Effector memory CD8-positive, alpha-beta T cell (primary cell): ENCODE results near the gene HUNK.

Source experiments
- ATAC-seq: fragments of 150-1000 bp; cut with Tn5 transposase; replicated peaks from 2 replicates; pipeline ENCODE4 v1.10.0; 2021; ENCODE audit warnings: mild to moderate bottlenecking, moderate library complexity
- DNase-seq, 3 experiments: peaks; one replicate each; pipeline ENCODE4 v3.0.0; 2021
- H3K27ac Mint-ChIP-seq, 2 donors: one replicate each; pipeline ENCODE4 v1.8.0; 2022; ENCODE audit warnings: mild to moderate bottlenecking in 2 of 2, mixed read lengths in 2 of 2, moderate library complexity in 2 of 2
- H3K27me3 Mint-ChIP-seq, 2 donors: one replicate each; pipeline ENCODE4 v1.8.0; 2022; ENCODE audit warnings: mixed read lengths in 2 of 2
- H3K36me3 Mint-ChIP-seq: one replicate; pipeline ENCODE4 v1.8.0; 2022; ENCODE audit warnings: mild to moderate bottlenecking, moderate library complexity, mixed read lengths; ENCODE audit not compliant: insufficient read depth
- H3K4me1 Mint-ChIP-seq, 2 donors: one replicate each; pipeline ENCODE4 v1.8.0; 2022; ENCODE audit warnings: low read depth in 2 of 2, mixed read lengths in 2 of 2
- H3K4me3 Mint-ChIP-seq, 2 donors: one replicate each; pipeline ENCODE4 v1.8.0; 2022; ENCODE audit warnings: mild to moderate bottlenecking in 2 of 2, mixed read lengths in 2 of 2, moderate library complexity in 2 of 2
- H3K9me3 Mint-ChIP-seq, 2 donors: one replicate each; pipeline ENCODE4 v1.8.0; 2022; ENCODE audit warnings: mixed read lengths in 2 of 2
- total RNA-seq, 9 experiments: gene quantifications; one replicate each; lab custom pipeline; 2026; lab: John Stamatoyannopoulos, UW

The HUNK gene
- 0 to 1.3 (median 0) reads per million in 9 experiments for total RNA-seq

- no peak for DNase-seq
- Mint-ChIP-seq H3K9me3 (no peaks in the 10 kb centered on the region), H3K4me3 (peak within 1 kb of the TSS; percentile 64 to 67), H3K27ac (no peak within 1 kb of the TSS), H3K27me3 (peaks cover 49 to 56% of the 10 kb centered on the region in 2 donors), H3K36me3 (no peaks in the 10 kb centered on the region), H3K4me1 (peaks cover 0 to 5% of the 10 kb centered on the region in 2 donors)
- peak; percentile 7 for ATAC-seq
Measured at GRCh38 chr21:31872452-31873274, at the start of gene HUNK. Gene HUNK (plus strand): TSS chr21:31873020. CDS start chr21:31873675, 655 bp downstream.

GRCh38 chr21:31829736-31830472, 42.9 kb upstream of the HUNK start:
- Mint-ChIP-seq H3K27me3 (peaks cover 5 to 34% of the 10 kb centered on the region in 2 donors), H3K4me1 (no peaks in the 10 kb centered on the region), H3K4me3 (no peak overlapping the region), H3K9me3 (no peaks in the 10 kb centered on the region), H3K27ac (no peak overlapping the region), H3K36me3 (no peaks in the 10 kb centered on the region)
- no peak for ATAC-seq
- DNase-seq: no peak

GRCh38 chr21:31830701-31831100, 42.1 kb upstream of the HUNK start:
- no peak overlapping the region for H3K27ac Mint-ChIP-seq
- no peaks in the 10 kb centered on the region for H3K36me3 Mint-ChIP-seq
- H3K27me3 Mint-ChIP-seq: peaks cover 5 to 42% of the 10 kb centered on the region in 2 donors
- H3K4me3 Mint-ChIP-seq: no peak overlapping the region
- no peaks in the 10 kb centered on the region for H3K4me1 Mint-ChIP-seq
- no peak for DNase-seq
- no peaks in the 10 kb centered on the region for H3K9me3 Mint-ChIP-seq
- ATAC-seq: no peak

GRCh38 chr21:31837041-31837440, 35.8 kb upstream of the HUNK start:
- DNase-seq: no peak
- Mint-ChIP-seq H3K36me3 (no peaks in the 10 kb centered on the region), H3K4me1 (no peaks in the 10 kb centered on the region), H3K27me3 (peaks cover 16 to 49% of the 10 kb centered on the region in 2 donors), H3K27ac (no peak overlapping the region), H3K4me3 (no peak overlapping the region), H3K9me3 (no peaks in the 10 kb centered on the region)
- no peak for ATAC-seq

- Mint-ChIP-seq H3K27me3 (peaks cover 11 to 47% of the 10 kb centered on the region in 2 donors), H3K4me1 (no peaks in the 10 kb centered on the region), H3K4me3 (no peak overlapping the region), H3K36me3 (no peaks in the 10 kb centered on the region), H3K9me3 (no peaks in the 10 kb centered on the region), H3K27ac (no peak overlapping the region)
- ATAC-seq (no peak), DNase-seq (no peak)
Measured at GRCh38 chr21:31837618-31838390, 35.0 kb upstream of the HUNK start.

GRCh38 chr21:31838586-31839355, 34.0 kb upstream of the HUNK start:
- H3K36me3 Mint-ChIP-seq: no peaks in the 10 kb centered on the region
- H3K9me3 Mint-ChIP-seq: no peaks in the 10 kb centered on the region
- peaks cover 12 to 41% of the 10 kb centered on the region in 2 donors for H3K27me3 Mint-ChIP-seq
- DNase-seq (no peak), ATAC-seq (no peak)
- no peak overlapping the region for H3K27ac Mint-ChIP-seq
- no peak overlapping the region for H3K4me3 Mint-ChIP-seq
- no peaks in the 10 kb centered on the region for H3K4me1 Mint-ChIP-seq

- Mint-ChIP-seq H3K36me3 (no peaks in the 10 kb centered on the region), H3K27me3 (peaks cover 32 to 55% of the 10 kb centered on the region in 2 donors), H3K27ac (no peak overlapping the region), H3K4me3 (no peak overlapping the region), H3K9me3 (no peaks in the 10 kb centered on the region), H3K4me1 (no peaks in the 10 kb centered on the region)
- ATAC-seq (no peak), DNase-seq (no peak)
Measured at GRCh38 chr21:31844206-31844605, 28.6 kb upstream of the HUNK start.

GRCh38 chr21:31845151-31845729, 27.6 kb upstream of the HUNK start:
- no peaks in the 10 kb centered on the region for H3K4me1 Mint-ChIP-seq

GRCh38 chr21:31846690-31847089, 26.1 kb upstream of the HUNK start:
- no peaks in the 10 kb centered on the region for H3K4me1 Mint-ChIP-seq
- no peak overlapping the region for H3K27ac Mint-ChIP-seq
- ATAC-seq (no peak), DNase-seq (no peak)
- H3K9me3 Mint-ChIP-seq: no peaks in the 10 kb centered on the region
- no peaks in the 10 kb centered on the region for H3K36me3 Mint-ChIP-seq
- no peak overlapping the region for H3K4me3 Mint-ChIP-seq
- peaks cover 38 to 55% of the 10 kb centered on the region in 2 donors for H3K27me3 Mint-ChIP-seq

More at GRCh38 chr21:31845151-31845729, 27.6 kb upstream of the HUNK start:
- Mint-ChIP-seq H3K27me3 (peaks cover 32 to 50% of the 10 kb centered on the region in 2 donors), H3K36me3 (no peaks in the 10 kb centered on the region), H3K27ac (no peak overlapping the region), H3K9me3 (no peaks in the 10 kb centered on the region), H3K4me3 (no peak overlapping the region)
- DNase-seq (no peak), ATAC-seq (no peak)

GRCh38 chr21:31847761-31848160, 25.1 kb upstream of the HUNK start:
- no peak overlapping the region for H3K4me3 Mint-ChIP-seq
- H3K27me3 Mint-ChIP-seq: peaks cover 38 to 60% of the 10 kb centered on the region in 2 donors
- H3K4me1 Mint-ChIP-seq: no peaks in the 10 kb centered on the region
- DNase-seq (no peak), ATAC-seq (no peak)
- no peak overlapping the region for H3K27ac Mint-ChIP-seq
- no peaks in the 10 kb centered on the region for H3K36me3 Mint-ChIP-seq
- no peaks in the 10 kb centered on the region for H3K9me3 Mint-ChIP-seq

- Mint-ChIP-seq H3K4me1 (no peaks in the 10 kb centered on the region), H3K4me3 (no peak overlapping the region), H3K36me3 (no peaks in the 10 kb centered on the region), H3K27me3 (peaks cover 38 to 61% of the 10 kb centered on the region in 2 donors), H3K9me3 (no peaks in the 10 kb centered on the region), H3K27ac (no peak overlapping the region)
- DNase-seq (no peak), ATAC-seq (no peak)
Measured at GRCh38 chr21:31848326-31848985, 24.4 kb upstream of the HUNK start.

GRCh38 chr21:31850886-31851285, 21.9 kb upstream of the HUNK start:
- Mint-ChIP-seq H3K27ac (no peak overlapping the region), H3K9me3 (no peaks in the 10 kb centered on the region), H3K4me1 (no peaks in the 10 kb centered on the region), H3K27me3 (peaks cover 16 to 57% of the 10 kb centered on the region in 2 donors), H3K4me3 (no peak overlapping the region), H3K36me3 (no peaks in the 10 kb centered on the region)
- ATAC-seq (no peak), DNase-seq (no peak)
